ENCODE results near the gene VWF. TPM values are rescaled to one million over a fixed set of nuclear protein-coding genes. Genes with fewer than 3 reads are reported as not detected.

Gene VWF
- total RNA-seq, 4 donors from 2014 or later, result 21.1 to 92.5 (median 49.7) TPM

DNA sequence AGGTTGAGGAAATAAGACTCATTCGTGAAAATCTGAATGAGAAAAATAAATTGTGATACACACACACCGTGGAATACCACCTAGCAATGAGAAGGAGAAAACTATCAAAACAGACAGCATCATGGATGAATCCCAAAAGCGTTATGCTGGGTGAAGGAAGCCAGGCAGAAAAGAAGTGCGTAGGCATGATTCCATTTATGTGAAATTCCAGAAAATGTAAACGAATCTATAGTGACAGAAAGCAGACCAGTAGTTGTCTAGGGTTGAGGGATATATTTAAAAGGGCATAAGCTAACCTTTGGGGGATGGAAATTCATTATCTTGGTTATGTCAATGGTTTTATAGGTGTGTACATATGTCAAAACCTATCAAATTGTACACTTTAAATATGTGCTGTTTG, 136.9 kb downstream of the VWF start:
- no peaks in the 10 kb centered on the region for H3K27me3 ChIP-seq
- TF ChIP-seq POLR2A (IDR thresholded peaks at IDR 0.05), result no peak
- TF ChIP-seq, protein P1, sequence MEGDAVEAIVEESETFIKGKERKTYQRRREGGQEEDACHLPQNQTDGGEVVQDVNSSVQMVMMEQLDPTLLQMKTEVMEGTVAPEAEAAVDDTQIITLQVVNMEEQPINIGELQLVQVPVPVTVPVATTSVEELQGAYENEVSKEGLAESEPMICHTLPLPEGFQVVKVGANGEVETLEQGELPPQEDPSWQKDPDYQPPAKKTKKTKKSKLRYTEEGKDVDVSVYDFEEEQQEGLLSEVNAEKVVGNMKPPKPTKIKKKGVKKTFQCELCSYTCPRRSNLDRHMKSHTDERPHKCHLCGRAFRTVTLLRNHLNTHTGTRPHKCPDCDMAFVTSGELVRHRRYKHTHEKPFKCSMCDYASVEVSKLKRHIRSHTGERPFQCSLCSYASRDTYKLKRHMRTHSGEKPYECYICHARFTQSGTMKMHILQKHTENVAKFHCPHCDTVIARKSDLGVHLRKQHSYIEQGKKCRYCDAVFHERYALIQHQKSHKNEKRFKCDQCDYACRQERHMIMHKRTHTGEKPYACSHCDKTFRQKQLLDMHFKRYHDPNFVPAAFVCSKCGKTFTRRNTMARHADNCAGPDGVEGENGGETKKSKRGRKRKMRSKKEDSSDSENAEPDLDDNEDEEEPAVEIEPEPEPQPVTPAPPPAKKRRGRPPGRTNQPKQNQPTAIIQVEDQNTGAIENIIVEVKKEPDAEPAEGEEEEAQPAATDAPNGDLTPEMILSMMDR (IDR thresholded peaks at IDR 0.05), result no peak
- H3K4me3 ChIP-seq, result no peak overlapping the region
- intact Hi-C loops (cut with DNase I), result loop anchor here (5.0 kb wide), 1 partner anchor 55 kb away; no protein-coding TSS in a partner anchor
- no peak for DNase-seq
- H3K9me3 ChIP-seq, result no peaks in the 10 kb centered on the region
- peaks cover 0 to 4% (median 0%) of the 10 kb centered on the region in 3 donors for H3K4me1 ChIP-seq
- H3K27ac ChIP-seq, result no peak overlapping the region
- 80% methylated on average over 5 of the region's 5 CpGs for WGBS, 2 donors
- peaks cover 0 to 51% (median 0%) of the 10 kb centered on the region in 3 donors for H3K36me3 ChIP-seq

DNA sequence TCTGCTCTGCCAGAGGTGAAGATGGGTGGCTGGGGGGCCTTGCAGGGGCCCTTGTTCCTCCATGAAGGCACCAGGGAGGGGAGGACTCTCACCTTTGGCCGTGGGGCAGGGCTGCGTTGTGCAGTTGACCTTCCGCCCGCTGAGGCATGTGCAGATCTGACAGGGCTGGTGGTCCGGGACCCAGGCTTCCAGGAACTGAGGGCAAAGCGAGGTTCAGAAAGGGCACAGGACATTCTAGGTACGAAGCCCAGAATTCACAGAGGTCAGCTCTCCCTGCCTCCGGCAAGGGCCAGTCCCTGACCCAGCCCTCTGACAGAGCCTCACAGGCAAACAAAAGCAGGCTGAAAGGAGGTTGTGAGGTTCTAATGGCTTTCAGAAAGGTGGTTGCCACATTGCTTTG, 139.0 kb downstream of the VWF start:
- DNase-seq, result no peak
- Histone ChIP-seq H3K4me3 (no peak overlapping the region), H3K4me1 (peaks cover 0 to 4% (median 0%) of the 10 kb centered on the region in 3 donors), H3K27ac (no peak overlapping the region), H3K9me3 (no peaks in the 10 kb centered on the region), H3K27me3 (no peaks in the 10 kb centered on the region), H3K36me3 (peaks cover 0 to 57% (median 0%) of the 10 kb centered on the region in 3 donors)
- TF ChIP-seq, protein P1 (IDR thresholded peaks at IDR 0.05), result no peak
- TF ChIP-seq POLR2A (IDR thresholded peaks at IDR 0.05), result no peak
- WGBS, 2 donors, result 83 to 100% methylated on average over 1 to 2 of the region's 8 CpGs
- intact Hi-C loops (cut with DNase I), result loop anchor here (5.0 kb wide), 1 partner anchor 57 kb away; no protein-coding TSS in a partner anchor

DNA sequence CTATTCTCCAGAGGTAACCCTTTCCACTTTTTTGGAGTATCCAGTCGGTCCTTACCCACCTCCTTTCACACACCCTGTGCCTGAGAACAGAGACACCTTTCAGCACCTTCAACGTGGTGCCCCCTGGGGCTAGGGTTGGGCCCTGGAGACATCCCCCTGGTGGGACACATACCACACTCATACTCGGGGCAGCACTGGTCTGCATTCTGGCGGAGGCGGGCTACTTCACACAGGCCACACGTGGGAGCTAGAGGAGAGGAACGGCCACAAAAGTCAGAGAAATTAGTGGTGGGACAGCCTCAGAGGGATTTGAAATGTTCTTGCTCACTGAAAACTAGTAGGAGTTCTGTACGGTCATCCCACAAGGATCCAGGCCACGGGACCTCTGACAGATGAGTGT, 139.6 kb downstream of the VWF start:
- Histone ChIP-seq H3K27me3 (no peaks in the 10 kb centered on the region), H3K4me1 (peaks cover 0 to 4% (median 0%) of the 10 kb centered on the region in 3 donors), H3K27ac (no peak overlapping the region), H3K4me3 (no peak overlapping the region), H3K9me3 (no peaks in the 10 kb centered on the region), H3K36me3 (peaks cover 0 to 52% (median 0%) of the 10 kb centered on the region in 3 donors)
- TF ChIP-seq, protein P1 (IDR thresholded peaks at IDR 0.05), result no peak
- TF ChIP-seq POLR2A (IDR thresholded peaks at IDR 0.05), result no peak
- no peak for DNase-seq
- intact Hi-C loops (cut with DNase I), result loop anchor here (5.0 kb wide), 1 partner anchor 57 kb away; no protein-coding TSS in a partner anchor
- 74 to 77% methylated on average over 9 of the region's 9 CpGs for WGBS, 2 donors

DNA sequence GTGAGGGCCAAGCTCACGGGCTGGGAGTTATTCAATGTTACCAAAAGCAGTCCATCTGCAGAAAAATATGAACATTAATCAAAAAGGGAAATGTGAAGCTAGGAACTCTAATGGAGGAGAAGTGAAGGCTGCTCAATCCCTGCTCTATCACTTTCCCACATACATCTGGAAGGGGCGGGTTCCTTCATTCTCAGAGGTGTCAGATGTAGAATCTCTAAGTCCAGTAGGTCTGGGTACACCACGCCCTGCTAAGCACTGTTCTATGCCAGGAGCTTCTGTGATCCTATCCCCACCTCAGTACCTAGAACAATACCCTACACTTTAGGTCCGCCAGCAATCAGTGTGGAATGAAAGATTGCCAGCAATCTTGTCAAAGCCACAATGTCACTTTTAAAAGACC, 142.4 kb downstream of the VWF start:
- WGBS, 2 donors, result 75 to 76% methylated on average over 3 to 4 of the region's 4 CpGs
- Histone ChIP-seq H3K27me3 (no peaks in the 10 kb centered on the region), H3K4me1 (no peaks in the 10 kb centered on the region), H3K9me3 (no peaks in the 10 kb centered on the region), H3K36me3 (peaks cover 0 to 48% (median 0%) of the 10 kb centered on the region in 3 donors), H3K27ac (no peak overlapping the region), H3K4me3 (no peak overlapping the region)
- DNase-seq, result no peak
- intact Hi-C loops (cut with DNase I), result no loop called here
- TF ChIP-seq POLR2A (IDR thresholded peaks at IDR 0.05), result no peak
- TF ChIP-seq, protein P1 (IDR thresholded peaks at IDR 0.05), result no peak

DNA sequence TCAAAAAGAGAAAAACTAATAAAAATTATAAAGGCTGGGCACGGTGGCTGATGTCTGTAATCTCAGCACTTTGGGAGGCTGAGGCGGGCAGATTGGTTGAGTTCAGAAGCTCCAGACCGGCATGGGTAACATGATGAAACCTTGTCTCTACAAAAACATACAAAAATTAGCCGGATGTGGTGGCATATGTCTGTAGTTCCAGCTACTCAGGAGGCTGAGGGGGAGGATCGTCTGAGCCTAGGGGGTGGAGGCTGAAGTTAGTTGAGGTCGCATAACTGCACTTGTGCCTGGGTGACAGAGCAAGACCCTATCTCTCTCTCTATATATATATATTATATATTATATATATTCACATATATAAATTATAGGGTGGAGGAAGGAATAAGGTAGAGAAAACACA, 146.9 kb downstream of the VWF start:
- 81 to 85% methylated on average over 6 of the region's 6 CpGs for WGBS, 2 donors
- no peak overlapping the region for H3K27ac ChIP-seq
- peaks cover 0 to 6% (median 0%) of the 10 kb centered on the region in 4 donors for H3K27me3 ChIP-seq
- no peak for DNase-seq
- TF ChIP-seq POLR2A (IDR thresholded peaks at IDR 0.05), result no peak
- TF ChIP-seq, protein P1 (IDR thresholded peaks at IDR 0.05), result no peak
- no peaks in the 10 kb centered on the region for H3K4me1 ChIP-seq
- H3K36me3 ChIP-seq, result peaks cover 0 to 55% (median 0%) of the 10 kb centered on the region in 3 donors
- no peak overlapping the region for H3K4me3 ChIP-seq
- no peaks in the 10 kb centered on the region for H3K9me3 ChIP-seq
- intact Hi-C loops (cut with DNase I), result no loop called here
